AG04449 (cell line): ENCODE results near the gene FHIT.

Experiments used
- CTCF ChIA-PET: fragments of 350-600 bp; formaldehyde crosslinking; extraction: SDS; loops from one replicate; lab custom pipeline; 2021; ENCODE audit warnings: antibody characterized with exemption; lab: Yijun Ruan, JAX
- POLR2A ChIA-PET: fragments of 400-600, 350-600 bp; formaldehyde crosslinking; extraction: SDS; loops from one replicate; lab custom pipeline; 2020; ENCODE audit warnings: antibody characterized with exemption, inconsistent platforms; lab: Yijun Ruan, JAX
- DNase-seq: peaks from one replicate; pipeline ENCODE4 v3.0.0-alpha.2; 2010; ENCODE audit warnings: low read depth, low spot score
- H3K4me3 ChIP-seq: 2 replicates; pipeline ENCODE4 v1.5.1; 2011; ENCODE audit warnings: low read depth, mild to moderate bottlenecking, control low read depth, low read length
- CTCF ChIP-seq: IDR thresholded peaks from one replicate; pipeline ENCODE4 v1.5.1; 2011; ENCODE audit warnings: mild to moderate bottlenecking, moderate library complexity, low read length, control low read depth, inconsistent platforms; ENCODE audit not compliant: insufficient read depth; ENCODE audit errors: missing control alignments

FHIT gene

GRCh38 chr3:59699648-59700320 is 1551.5 kb downstream of the FHIT start:
- ChIA-PET CTCF (no interaction called here), POLR2A (no interaction called here)
- TF ChIP-seq CTCF: no peak
- DNase-seq: no peak
- H3K4me3 ChIP-seq: no peak overlapping the region
